Left ventricle myocardium superior (tissue), 1 donor: Measurements from ENCODE around the gene NDRG3. TPM values are rescaled to one million over a fixed set of nuclear protein-coding genes. Genes with fewer than 3 reads are reported as not detected.
A peak's percentile ranks its signal among the peaks of the same experiment; 100 is the strongest.

ENCODE experiments used
- ATAC-seq: fragments of 200-7000 bp; cut with Tn5 transposase; one replicate; pipeline ENCODE4 v1.9.1; 2020; ENCODE audit warnings: mild to moderate bottlenecking, moderate library complexity
- DNase-seq: peaks from one replicate; pipeline ENCODE4 v3.0.0-alpha.2; 2020
- intact Hi-C: fragments of 100-400 bp; cut with micrococcal nuclease; formaldehyde crosslinking; loops from one replicate; pipeline ENCODE4 v1.11.0; 2022
- total RNA-seq: library from RNA; stranded (reverse); fragmentation: NEBNext Ultra II Directional; extraction: Animal tissue kit (Norgen Biotek cat#: 25700); gene quantifications from one replicate; pipeline ENCODE4 v1.2.1, GENCODE V29; 2021
- donor health status: DM: no; HTN: yes; CAD: no; lungs with severe emphysema.

Gene NDRG3
- total RNA-seq, 1 donor from 2014 or later = 35.7 TPM

DNA sequence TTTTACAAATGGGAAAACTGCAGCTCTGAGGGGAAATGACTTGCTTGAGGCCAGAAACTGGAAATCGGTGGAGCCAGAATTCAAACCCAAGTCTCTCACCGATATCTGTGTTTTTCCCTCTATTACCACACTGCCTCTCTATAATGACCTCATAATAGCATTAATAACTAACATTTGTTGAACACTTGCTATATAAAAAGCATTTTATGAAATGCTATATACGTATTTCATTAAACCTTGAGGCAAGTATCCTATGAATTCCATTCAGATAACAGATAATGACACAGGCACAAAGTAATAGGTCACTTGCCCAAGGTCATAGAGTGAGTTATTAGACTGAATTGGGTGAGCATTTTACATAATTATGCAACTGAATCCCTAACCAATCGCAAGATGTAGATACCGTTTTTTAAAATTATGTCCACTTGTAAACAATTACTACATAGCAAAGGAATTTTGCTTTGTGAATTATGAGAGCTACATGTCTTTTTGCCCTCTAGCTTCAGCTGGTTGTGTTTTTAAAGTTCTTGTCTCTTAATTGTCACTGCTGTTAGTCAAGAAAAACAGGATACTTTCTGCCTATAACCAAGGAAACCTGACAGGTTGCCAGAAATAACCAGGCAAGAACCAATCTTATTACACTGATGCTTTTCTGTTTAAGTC is 23.0 kb upstream of the NDRG3 start:
- ATAC-seq (no peak), DNase-seq (no peak)
- intact Hi-C loops = no loop called here

GRCh38 chr20:36761125-36761524 is 15.2 kb upstream of the NDRG3 start:
- intact Hi-C loops = no loop called here
- no peak for DNase-seq
- no peak for ATAC-seq

DNA sequence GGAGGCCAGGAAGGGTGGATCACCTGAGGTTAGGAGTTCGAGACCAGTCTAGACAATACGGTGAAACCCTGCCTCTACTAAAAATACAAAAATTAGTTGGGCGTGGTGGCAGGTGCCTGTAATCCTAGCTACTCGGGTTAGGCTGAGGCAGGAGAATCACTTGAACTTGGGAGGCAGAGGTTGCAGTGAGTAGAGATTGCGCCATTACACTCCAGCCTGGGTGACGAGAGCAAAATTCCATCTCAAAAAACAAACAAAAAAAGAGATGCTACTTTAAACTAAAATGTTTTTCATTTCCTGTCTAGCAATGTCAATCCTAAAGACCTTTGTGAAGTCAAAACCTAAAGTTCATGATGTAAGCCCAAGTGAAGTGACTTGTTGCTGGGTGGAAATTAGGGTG is 14.8 kb upstream of the NDRG3 start:
- intact Hi-C loops = no loop called here
- DNase-seq (no peak), ATAC-seq (no peak)

DNA sequence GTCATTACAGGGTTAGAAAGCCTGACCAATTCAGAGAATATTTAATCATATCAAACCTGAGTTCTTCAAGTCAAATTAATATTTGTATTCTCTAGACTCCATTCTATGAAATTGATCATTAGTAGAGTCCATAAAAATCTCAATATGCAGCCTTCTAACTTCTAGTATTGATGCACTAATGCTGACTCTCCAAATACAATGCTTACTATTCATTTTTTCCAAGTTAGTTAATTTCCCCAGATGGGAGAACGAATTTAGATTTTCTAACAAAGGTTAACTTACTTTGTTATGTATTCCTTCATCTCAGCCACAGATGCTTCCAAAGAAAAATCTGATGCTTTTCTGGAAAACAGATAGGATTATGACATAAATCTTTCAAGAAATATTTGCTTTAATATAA is 12.4 kb upstream of the NDRG3 start:
- no peak for DNase-seq
- intact Hi-C loops = no loop called here
- no peak for ATAC-seq

DNA sequence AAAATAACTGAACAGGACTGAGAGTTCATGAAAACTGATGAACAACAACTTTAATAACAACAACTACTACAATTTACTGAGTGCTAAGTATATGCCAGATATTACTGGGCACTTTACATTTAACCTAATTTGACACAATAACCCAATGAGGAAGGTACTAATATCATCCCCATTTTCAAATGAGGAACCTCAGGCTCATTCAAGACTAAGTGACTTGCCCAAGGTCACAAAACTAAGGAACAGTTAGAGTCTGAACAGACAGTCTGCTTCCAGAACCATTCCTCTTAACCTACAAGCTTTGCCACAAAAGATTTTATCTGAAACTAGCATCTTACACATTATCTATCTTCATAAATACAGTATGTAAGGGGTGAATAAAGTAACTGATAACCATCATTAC is 10.6 kb upstream of the NDRG3 start:
- DNase-seq (no peak), ATAC-seq (no peak)
- intact Hi-C loops = no loop called here

GRCh38 chr20:36754656-36755222 is 8.8 kb upstream of the NDRG3 start:
- DNase-seq (no peak), ATAC-seq (peak; percentile 91)
- intact Hi-C loops = no loop called here

- ATAC-seq (no peak), DNase-seq (no peak)
- intact Hi-C loops = no loop called here
Observed at GRCh38 chr20:36752582-36752981, 6.7 kb upstream of the NDRG3 start.

DNA sequence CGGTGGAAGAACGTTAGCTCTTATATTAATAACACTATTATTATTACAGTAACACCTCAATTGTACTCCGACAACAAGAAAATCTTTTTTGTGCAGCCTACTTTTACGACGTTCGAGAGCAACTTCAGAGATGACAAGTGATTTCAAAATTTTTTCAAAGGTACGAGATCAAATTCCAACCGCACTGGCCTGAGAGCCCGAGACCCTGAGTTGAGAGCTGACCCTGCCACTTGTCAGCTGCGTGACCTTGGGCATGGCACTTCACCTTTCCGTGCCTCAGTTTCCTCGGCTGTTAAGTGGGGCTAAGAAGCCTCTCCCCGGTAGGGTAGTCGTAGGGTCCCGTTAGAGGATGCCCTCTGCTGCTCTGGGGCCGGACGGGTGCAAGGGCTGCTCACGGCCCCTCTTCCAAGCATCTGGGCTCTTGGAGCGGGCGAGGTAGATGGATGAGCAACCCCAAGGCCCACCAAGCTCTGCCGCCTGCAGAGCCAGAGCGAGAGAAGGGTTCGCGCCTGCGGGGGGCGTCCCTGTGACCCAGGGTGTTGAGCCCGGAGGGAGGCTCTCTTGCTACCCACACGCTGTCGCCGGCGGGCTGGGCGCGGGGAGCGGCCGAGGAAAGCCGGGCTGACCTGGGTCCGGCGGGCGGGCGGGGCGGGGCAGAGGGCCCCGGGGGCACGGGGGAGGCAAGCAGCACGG is 510 bp downstream of the NDRG3 start:
- peak; percentile 19 for ATAC-seq
- DNase-seq = peak; percentile 56
- intact Hi-C loops = no loop called here

GRCh38 chr20:36744764-36745191 is 1.1 kb downstream of the NDRG3 start:
- intact Hi-C loops = no loop called here
- DNase-seq (peak; percentile 76), ATAC-seq (peak; percentile 82)

DNA sequence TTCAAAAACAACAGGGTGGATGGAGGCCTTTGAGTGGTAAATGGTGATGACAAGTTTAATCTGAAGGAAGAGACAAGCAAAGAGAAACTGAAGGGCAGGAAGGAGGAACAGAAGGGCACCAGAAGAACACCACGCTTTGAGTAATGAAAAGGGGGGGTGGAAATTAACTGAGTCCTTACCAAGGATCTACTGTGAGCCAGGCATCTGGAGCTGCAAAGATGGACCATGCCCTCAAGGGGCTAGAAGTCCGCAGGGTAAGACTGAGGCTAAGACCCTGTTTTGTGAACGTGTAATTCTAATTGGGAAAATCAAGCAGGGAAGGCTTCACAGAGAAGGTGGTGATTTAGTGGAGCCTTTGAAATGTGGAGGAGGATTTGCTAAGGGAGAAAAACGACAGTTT is 1.6 kb downstream of the NDRG3 start:
- DNase-seq = no peak
- peak; percentile 4 for ATAC-seq
- intact Hi-C loops = no loop called here

DNA sequence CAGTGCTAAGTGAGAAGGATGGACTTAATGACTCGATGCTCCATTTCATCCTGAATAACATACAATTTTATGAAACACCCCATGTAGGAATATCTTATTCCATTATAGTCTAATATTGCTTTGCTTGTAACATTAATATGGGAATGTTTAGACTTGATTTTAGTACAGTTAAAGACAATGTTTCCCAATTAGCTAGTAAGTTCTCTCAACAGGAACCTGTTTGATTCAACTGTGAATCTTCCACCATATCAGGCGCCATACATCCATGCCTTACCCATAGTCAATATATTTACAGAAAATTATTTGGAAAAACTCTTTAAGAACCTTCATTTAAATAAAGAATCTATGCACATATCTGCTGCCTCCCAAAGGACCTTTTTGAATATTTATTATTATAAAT is 3.3 kb downstream of the NDRG3 start:
- no peak for ATAC-seq
- DNase-seq = no peak
- intact Hi-C loops = no loop called here

DNA sequence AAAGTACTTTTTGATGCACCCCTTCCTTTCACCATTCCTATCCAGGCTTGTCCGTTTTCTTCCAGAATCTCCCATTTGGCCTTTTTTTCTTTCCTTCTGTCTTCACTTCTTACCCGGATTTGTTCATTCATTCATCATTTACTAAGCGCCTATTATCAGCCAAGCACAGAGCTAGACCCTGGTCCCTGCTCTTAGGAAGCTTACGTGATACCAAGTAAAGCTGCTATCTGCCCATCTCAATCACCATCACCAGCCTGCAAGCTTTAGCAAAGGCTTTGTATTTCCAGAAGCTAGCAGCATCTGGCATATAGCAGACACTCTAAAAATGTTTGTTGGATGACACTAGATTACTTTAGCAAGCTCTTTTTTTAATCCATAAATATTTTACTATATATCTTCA is 4.8 kb downstream of the NDRG3 start:
- ATAC-seq = no peak

GRCh38 chr20:36737183-36737499 is 8.7 kb downstream of the NDRG3 start:
- no peak for ATAC-seq
- DNase-seq = no peak
- intact Hi-C loops = no loop called here

More for the DNA sequence above, 4.8 kb downstream of the NDRG3 start:
- intact Hi-C loops = no loop called here
- DNase-seq = no peak

DNA sequence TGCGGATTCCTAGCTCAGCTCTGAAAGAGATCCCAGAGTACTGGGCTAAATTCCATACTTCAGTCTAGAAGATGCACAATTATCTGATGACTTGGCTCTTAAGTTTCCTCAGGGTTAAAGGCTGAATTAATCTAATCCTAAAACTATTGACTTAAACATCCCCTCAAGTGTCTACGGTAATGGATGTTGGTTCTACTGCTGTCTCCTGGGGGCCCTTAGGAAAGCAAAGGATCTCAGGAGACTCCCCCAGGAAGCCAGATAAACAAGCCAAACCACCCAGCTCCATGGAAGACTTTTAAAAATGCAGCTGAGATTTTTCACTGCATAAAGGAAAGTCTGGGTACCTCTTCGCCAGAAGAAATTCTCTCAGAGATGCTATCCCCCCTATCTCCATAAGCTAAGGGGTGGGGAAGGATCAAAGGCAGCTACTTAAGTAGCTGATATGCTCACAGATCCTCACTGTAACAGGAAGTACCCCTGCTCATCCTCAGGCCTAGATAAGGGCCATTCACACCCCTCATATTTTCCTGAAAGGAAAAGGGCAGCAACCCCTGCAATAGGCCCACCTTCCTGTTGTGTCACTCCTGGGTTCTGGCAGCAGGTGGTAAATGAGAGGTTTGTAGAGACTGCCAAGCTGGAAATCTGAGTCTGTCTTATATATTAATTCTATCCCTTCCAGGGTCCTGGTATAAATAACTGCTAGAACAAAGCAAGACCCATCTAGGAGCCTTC is 9.3 kb downstream of the NDRG3 start:
- no peak for ATAC-seq
- no peak for DNase-seq
- intact Hi-C loops = no loop called here

GRCh38 chr20:36732456-36732855 is 13.4 kb downstream of the NDRG3 start:
- no peak for DNase-seq
- intact Hi-C loops = no loop called here
- ATAC-seq = no peak

DNA sequence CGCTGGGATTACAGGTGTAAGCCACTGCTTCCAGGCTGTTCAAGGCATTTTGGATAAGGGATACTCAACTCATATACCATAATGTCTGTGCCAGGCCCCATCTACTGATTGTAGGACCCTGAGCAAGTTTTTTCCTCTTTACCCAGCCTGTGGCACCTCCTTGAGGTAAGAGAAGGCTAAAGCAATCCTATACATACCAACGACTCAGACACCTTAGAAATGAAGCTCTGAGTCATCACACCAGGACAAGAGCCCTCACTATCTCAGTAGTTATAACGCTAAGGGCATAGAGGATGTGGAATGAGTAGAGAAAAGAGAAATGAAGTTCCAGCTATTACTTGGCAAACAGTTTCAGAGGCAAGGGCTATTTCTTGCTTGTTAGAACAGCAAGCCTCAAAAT is 16.9 kb downstream of the NDRG3 start:
- no peak for ATAC-seq

GRCh38 chr20:36726168-36726567 is 19.7 kb downstream of the NDRG3 start:
- intact Hi-C loops = no loop called here
- DNase-seq (no peak), ATAC-seq (peak; percentile 77)

More for the DNA sequence above, 16.9 kb downstream of the NDRG3 start:
- intact Hi-C loops = no loop called here
- no peak for DNase-seq

DNA sequence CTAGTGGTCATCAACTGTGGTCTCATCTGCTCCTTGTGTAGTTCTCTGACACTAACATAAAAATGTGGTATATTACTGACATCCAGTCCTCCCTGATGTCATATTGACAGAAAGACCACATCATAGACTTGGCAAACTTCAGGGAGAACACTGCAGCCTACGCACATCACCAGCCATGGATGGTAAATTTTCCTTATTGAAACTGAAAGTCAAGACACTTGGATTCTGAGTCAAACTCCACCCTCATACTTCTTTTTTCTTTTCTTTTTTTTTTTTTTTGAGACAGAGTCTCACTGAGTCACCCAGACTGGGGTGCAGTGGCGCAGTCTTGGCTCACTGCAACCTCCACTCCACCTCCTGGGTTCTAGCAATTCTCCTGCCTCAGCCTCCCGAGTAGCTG is 25.4 kb downstream of the NDRG3 start:
- intact Hi-C loops = no loop called here
- ATAC-seq = no peak
- no peak for DNase-seq

DNA sequence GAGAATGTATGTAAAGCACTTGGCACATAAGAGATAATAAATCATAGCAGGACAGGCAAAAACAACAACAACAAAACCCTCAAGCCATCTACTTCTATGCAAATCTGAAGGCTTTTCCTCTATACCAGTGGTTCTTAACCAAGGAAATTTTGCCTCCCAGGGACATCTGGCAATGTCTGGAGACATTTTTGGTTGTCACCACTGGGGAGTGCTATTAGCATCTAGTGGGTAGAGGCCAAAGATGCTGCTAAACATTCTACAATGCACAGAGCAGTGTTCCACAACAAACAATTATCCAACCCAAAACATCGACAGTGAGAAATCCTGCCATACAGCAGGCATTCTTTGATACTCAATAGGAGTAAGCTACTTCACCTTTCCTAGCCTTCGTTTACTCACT is 28.2 kb downstream of the NDRG3 start:
- peak; percentile 59 for ATAC-seq
- intact Hi-C loops = no loop called here
- DNase-seq = no peak

DNA sequence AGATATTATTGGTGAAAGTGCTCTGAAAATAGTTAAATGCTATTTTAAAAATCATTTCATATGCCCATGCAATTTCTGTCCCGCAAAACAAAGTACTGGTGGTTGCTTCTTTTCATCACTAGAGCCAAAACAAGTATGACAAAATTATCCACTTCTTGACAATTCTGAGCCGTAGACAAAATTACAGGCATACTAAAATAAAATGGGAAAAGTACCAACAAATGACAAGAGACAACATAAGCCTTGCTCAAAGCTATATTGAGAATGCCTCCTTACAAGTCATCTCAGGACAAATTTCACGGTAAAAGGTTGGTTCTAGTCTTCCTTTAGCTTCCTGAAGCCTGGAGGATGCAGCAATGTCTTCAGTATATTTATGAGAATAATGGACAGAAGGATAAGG is 28.9 kb downstream of the NDRG3 start:
- no peak for ATAC-seq
- intact Hi-C loops = no loop called here
- no peak for DNase-seq
